ENCODE data around the gene GRM5.
"Not testable (repeated sequence)": the region's sequence is repeated elsewhere in the genome, so short reads cannot be mapped to it uniquely, and the experiment has no call there.

The GRM5 gene

GRCh38 chr11:88484873-88485621 is 580.7 kb downstream of the GRM5 start:
- no peak overlapping the region for H3K4me3 ChIP-seq (ENCODE audit: low read length)
- DNase-seq (ENCODE audit: low read depth) = peak; percentile 51

GRCh38 chr11:88482871-88483301 is 582.9 kb downstream of the GRM5 start:
- Histone ChIP-seq H3K4me1 (ENCODE audit: control insufficient read depth, insufficient read depth, low read length) (peaks cover 24% of the 10 kb centered on the region), H3K27me3 (replicated peaks; ENCODE audit: control insufficient read depth, insufficient read depth, low read length) (no peaks in the 10 kb centered on the region), H3K9ac (ENCODE audit: low read length) (no peak overlapping the region), H3K9me3 (ENCODE audit: control insufficient read depth, low read length) (no peaks in the 10 kb centered on the region), H3K36me3 (ENCODE audit: control insufficient read depth, insufficient read depth, low read length, severe bottlenecking) (no peaks in the 10 kb centered on the region), H3K4me3 (ENCODE audit: low read length) (no peak overlapping the region)
- DNase-seq (ENCODE audit: low read depth) = peak; percentile 10

More at GRCh38 chr11:88484873-88485621, 580.7 kb downstream of the GRM5 start:
- H3K27me3 ChIP-seq (replicated peaks; ENCODE audit: control insufficient read depth, insufficient read depth, low read length) = no peaks in the 10 kb centered on the region
- H3K4me1 ChIP-seq (ENCODE audit: control insufficient read depth, insufficient read depth, low read length) = peaks cover 10% of the 10 kb centered on the region
- no peaks in the 10 kb centered on the region for H3K9me3 ChIP-seq (ENCODE audit: control insufficient read depth, low read length)
- H3K9ac ChIP-seq (ENCODE audit: low read length) = no peak overlapping the region
- H3K36me3 ChIP-seq (ENCODE audit: control insufficient read depth, insufficient read depth, low read length, severe bottlenecking) = no peaks in the 10 kb centered on the region

DNA sequence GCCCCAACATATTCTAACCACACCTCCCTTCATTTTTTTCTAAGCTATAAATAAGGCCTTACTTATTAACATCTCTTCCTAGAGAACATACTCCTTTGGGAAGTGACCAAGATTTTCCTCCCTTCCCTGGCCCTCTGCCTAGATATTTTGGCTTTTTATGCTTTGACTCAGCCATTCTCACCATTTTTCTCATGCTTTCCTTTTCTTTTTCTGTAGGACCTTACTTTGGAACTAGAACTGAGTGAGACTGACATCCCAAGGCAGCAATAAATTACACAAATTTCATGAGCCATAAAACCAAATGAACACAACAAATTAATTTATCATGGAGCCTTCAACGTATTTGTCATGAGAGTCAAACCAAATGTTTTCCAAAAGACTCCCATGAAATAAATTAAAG is 585.6 kb downstream of the GRM5 start:
- Histone ChIP-seq H3K27me3 (replicated peaks; ENCODE audit: control insufficient read depth, insufficient read depth, low read length) (no peaks in the 10 kb centered on the region), H3K36me3 (ENCODE audit: control insufficient read depth, insufficient read depth, low read length, severe bottlenecking) (no peaks in the 10 kb centered on the region), H3K9me3 (ENCODE audit: control insufficient read depth, low read length) (no peaks in the 10 kb centered on the region), H3K9ac (ENCODE audit: low read length) (no peak overlapping the region), H3K4me1 (ENCODE audit: control insufficient read depth, insufficient read depth, low read length) (peaks cover 44% of the 10 kb centered on the region), H3K4me3 (ENCODE audit: low read length) (peak overlapping the region; percentile 19)
- DNase-seq (ENCODE audit: low read depth) = peak; percentile 74

DNA sequence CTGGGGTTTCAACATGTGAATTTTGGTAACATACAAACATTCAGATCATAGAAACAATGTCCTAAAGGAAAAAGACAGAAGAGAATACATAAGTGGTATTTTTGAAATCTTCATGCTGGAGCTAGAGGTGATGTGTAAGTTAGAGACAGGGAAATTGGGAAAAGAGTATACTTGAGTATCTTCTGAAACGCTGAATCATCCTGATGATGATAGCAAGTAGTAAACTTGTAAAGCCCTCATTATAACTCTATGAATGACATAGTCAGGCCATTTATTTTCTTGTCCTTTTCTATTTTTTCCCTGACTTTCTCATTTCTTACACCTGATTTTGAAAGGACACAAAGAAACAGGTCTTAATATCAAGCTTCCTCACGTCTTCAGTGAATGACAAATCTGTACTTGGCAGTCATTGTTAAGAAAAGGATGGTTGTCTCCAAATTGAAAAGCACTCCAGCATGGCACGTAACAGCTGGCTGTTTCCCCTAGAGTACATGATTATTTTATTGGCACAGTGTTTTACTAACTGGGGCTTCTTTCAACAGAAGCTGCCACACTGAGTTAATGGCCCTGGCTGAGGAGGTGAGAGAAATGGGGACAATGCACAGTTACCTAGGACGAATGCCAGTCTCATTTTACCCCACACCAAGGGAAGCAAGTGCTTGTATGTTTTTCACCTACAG is 587.5 kb downstream of the GRM5 start:
- no peaks in the 10 kb centered on the region for H3K9me3 ChIP-seq (ENCODE audit: control insufficient read depth, low read length)
- H3K4me1 ChIP-seq (ENCODE audit: control insufficient read depth, insufficient read depth, low read length) = peaks cover 45% of the 10 kb centered on the region
- no peaks in the 10 kb centered on the region for H3K27me3 ChIP-seq (replicated peaks; ENCODE audit: control insufficient read depth, insufficient read depth, low read length)
- no peaks in the 10 kb centered on the region for H3K36me3 ChIP-seq (ENCODE audit: control insufficient read depth, insufficient read depth, low read length, severe bottlenecking)
- no peak for DNase-seq (ENCODE audit: low read depth)
- H3K9ac ChIP-seq (ENCODE audit: low read length) = no peak overlapping the region
- H3K4me3 ChIP-seq (ENCODE audit: low read length) = no peak overlapping the region

DNA sequence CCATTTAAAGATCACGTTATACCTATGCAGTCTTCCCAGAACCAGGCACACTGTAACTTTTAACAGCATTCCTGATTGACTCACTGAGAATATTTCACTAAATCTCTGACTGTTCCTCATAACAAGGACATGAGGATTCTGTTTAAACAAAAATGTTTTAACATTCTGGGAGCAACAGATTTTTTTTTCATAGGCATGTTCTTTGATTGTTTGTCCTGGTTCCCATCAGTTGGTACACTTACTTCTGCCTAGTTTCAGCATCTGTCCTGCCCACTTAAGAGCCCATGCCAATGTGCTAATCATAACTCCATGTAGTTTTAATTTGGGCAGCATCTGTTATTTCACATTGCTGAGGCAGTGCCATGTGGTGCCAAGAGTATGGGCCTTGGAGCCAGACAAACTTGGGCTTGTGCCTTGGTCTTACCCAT is 589.8 kb downstream of the GRM5 start:
- Histone ChIP-seq H3K4me3 (ENCODE audit: low read length) (peak overlapping the region; percentile 24), H3K9ac (ENCODE audit: low read length) (peak overlapping the region; percentile 11), H3K9me3 (ENCODE audit: control insufficient read depth, low read length) (no peaks in the 10 kb centered on the region), H3K36me3 (ENCODE audit: control insufficient read depth, insufficient read depth, low read length, severe bottlenecking) (no peaks in the 10 kb centered on the region), H3K27me3 (replicated peaks; ENCODE audit: control insufficient read depth, insufficient read depth, low read length) (no peaks in the 10 kb centered on the region), H3K4me1 (ENCODE audit: control insufficient read depth, insufficient read depth, low read length) (peaks cover 42% of the 10 kb centered on the region)
- peak; percentile 62 for DNase-seq (ENCODE audit: low read depth)

DNA sequence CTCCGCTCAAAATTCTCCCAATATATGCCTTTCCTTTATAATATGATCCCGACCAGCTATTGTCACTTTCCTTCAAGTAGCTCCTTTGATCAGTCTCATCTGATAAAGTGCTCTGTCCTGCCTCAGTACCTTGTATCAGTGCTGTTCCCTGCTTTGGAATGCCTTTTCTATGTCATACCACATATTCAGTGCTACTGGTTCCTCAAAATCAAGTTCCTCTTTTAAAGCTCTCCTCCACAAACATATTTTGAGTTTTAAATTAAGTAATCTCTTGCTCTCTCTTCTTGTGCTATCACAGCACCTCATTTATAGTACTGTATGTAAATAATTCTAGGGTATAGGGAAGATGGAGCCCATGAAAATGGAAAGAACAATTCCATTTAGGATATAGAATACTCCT is 591.1 kb downstream of the GRM5 start:
- H3K9ac ChIP-seq (ENCODE audit: low read length) = no peak overlapping the region
- no peaks in the 10 kb centered on the region for H3K36me3 ChIP-seq (ENCODE audit: control insufficient read depth, insufficient read depth, low read length, severe bottlenecking)
- no peaks in the 10 kb centered on the region for H3K27me3 ChIP-seq (replicated peaks; ENCODE audit: control insufficient read depth, insufficient read depth, low read length)
- peaks cover 31% of the 10 kb centered on the region for H3K4me1 ChIP-seq (ENCODE audit: control insufficient read depth, insufficient read depth, low read length)
- no peak for DNase-seq (ENCODE audit: low read depth)
- no peaks in the 10 kb centered on the region for H3K9me3 ChIP-seq (ENCODE audit: control insufficient read depth, low read length)
- no peak overlapping the region for H3K4me3 ChIP-seq (ENCODE audit: low read length)

DNA sequence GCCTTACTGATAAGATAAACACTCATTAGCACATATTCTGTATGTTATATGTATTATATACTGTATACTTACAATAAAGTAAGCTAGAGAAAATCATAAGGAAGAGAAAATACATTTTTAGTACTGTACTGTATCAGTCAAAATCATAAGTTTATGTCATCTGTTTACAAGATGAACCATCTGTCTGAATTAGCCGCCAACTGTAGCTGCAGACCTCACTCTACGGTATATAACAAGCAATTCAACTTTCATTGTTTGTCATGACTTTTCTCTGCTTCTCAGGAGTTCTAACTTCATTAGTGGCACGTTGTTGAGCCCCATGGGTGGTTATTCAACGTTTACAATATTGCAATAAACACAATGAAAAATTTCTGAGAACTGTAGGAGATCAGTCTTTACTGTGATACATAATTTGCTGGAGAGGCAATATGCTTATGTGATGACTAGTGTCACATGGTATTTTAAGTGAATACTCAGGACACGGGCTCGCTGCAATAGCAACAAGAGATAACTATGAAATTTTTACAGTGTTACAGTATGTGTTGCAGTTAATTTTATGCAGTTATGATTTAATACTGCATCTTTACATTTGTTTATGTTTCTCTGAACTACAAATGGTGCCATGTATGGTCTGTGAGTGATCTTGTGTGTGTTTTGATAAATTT is 596.1 kb downstream of the GRM5 start:
- Histone ChIP-seq H3K9me3 (ENCODE audit: control insufficient read depth, low read length) (no peaks in the 10 kb centered on the region), H3K36me3 (ENCODE audit: control insufficient read depth, insufficient read depth, low read length, severe bottlenecking) (no peaks in the 10 kb centered on the region), H3K4me1 (ENCODE audit: control insufficient read depth, insufficient read depth, low read length) (no peaks in the 10 kb centered on the region), H3K27me3 (replicated peaks; ENCODE audit: control insufficient read depth, insufficient read depth, low read length) (no peaks in the 10 kb centered on the region), H3K4me3 (ENCODE audit: low read length) (no peak overlapping the region), H3K9ac (ENCODE audit: low read length) (no peak overlapping the region)
- DNase-seq (ENCODE audit: low read depth) = peak; percentile 9

DNA sequence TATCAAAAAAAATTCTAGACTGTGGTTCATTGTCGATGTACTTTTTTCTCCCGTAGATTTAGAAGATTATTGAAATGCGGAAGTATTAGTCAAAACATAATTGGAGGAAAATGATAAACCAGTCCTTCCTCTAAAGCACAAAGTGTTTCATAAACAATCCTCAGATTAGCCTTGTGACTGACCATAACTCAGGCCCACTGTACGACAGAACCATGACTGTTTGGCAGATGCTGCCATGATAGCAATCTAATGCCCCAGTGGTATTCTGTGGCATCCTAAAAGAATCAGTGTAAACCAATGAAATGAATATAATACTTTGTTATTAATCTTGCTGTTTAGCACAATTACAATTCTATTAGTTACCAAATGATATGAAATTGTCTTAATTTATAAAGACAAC is 601.3 kb downstream of the GRM5 start:
- Histone ChIP-seq H3K9me3 (ENCODE audit: control insufficient read depth, low read length) (no peaks in the 10 kb centered on the region), H3K27me3 (replicated peaks; ENCODE audit: control insufficient read depth, insufficient read depth, low read length) (no peaks in the 10 kb centered on the region)

DNA sequence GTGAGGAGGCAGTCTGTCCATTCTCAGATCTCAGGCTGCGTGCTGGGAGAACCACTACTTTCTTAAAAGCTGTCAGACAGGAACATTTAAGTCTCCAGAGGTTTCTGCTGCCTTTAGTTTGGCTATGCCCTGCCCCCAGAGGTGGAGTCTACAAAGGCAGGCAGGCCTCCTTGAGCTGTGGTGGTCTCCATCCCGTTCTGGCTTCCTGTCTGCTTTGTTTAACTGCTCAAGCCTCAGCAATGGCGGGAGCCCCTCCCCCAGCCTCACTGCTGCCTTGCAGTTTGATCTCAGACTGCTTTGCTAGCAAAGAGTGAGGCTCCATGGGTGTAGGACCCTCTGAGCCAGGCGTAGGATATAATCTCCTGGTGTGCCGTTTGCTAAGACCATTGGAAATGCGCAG is 602.5 kb downstream of the GRM5 start:
- DNase-seq (ENCODE audit: low read depth); H3K27me3 ChIP-seq (replicated peaks; ENCODE audit: control insufficient read depth, insufficient read depth, low read length); H3K9me3 ChIP-seq (ENCODE audit: control insufficient read depth, low read length); H3K4me3 ChIP-seq (ENCODE audit: low read length); H3K36me3 ChIP-seq (ENCODE audit: control insufficient read depth, insufficient read depth, low read length, severe bottlenecking); H3K4me1 ChIP-seq (ENCODE audit: control insufficient read depth, insufficient read depth, low read length); H3K9ac ChIP-seq (ENCODE audit: low read length): not testable (repeated sequence)

More for the DNA sequence above, 601.3 kb downstream of the GRM5 start:
- Histone ChIP-seq H3K36me3 (ENCODE audit: control insufficient read depth, insufficient read depth, low read length, severe bottlenecking) (no peaks in the 10 kb centered on the region), H3K4me1 (ENCODE audit: control insufficient read depth, insufficient read depth, low read length) (no peaks in the 10 kb centered on the region), H3K4me3 (ENCODE audit: low read length) (no peak overlapping the region), H3K9ac (ENCODE audit: low read length) (no peak overlapping the region)
- DNase-seq (ENCODE audit: low read depth) = no peak

- not testable (repeated sequence) for H3K27me3 ChIP-seq (replicated peaks; ENCODE audit: control insufficient read depth, insufficient read depth, low read length); H3K4me3 ChIP-seq (ENCODE audit: low read length); DNase-seq (ENCODE audit: low read depth); H3K9ac ChIP-seq (ENCODE audit: low read length); H3K4me1 ChIP-seq (ENCODE audit: control insufficient read depth, insufficient read depth, low read length); H3K36me3 ChIP-seq (ENCODE audit: control insufficient read depth, insufficient read depth, low read length, severe bottlenecking); H3K9me3 ChIP-seq (ENCODE audit: control insufficient read depth, low read length)
Measured at GRCh38 chr11:88458047-88458446, 607.7 kb downstream of the GRM5 start.

GRCh38 chr11:88455974-88456373 is 609.8 kb downstream of the GRM5 start:
- no peak for DNase-seq (ENCODE audit: low read depth)
- H3K27me3 ChIP-seq (replicated peaks; ENCODE audit: control insufficient read depth, insufficient read depth, low read length) = no peaks in the 10 kb centered on the region
- H3K36me3 ChIP-seq (ENCODE audit: control insufficient read depth, insufficient read depth, low read length, severe bottlenecking) = no peaks in the 10 kb centered on the region
- no peak overlapping the region for H3K9ac ChIP-seq (ENCODE audit: low read length)
- no peaks in the 10 kb centered on the region for H3K4me1 ChIP-seq (ENCODE audit: control insufficient read depth, insufficient read depth, low read length)
- H3K4me3 ChIP-seq (ENCODE audit: low read length) = no peak overlapping the region
- H3K9me3 ChIP-seq (ENCODE audit: control insufficient read depth, low read length) = no peaks in the 10 kb centered on the region
